OCI-M2 (cell line): Measurements from ENCODE around the gene JHY.
"Not testable (repeated sequence)": the region's sequence is repeated elsewhere in the genome, so short reads cannot be mapped to it uniquely, and the experiment has no call there.

ENCODE experiments used
- DNase-seq: peaks from one replicate; lab custom pipeline; 2025; ENCODE audit not compliant: unreplicated experiment; lab: John Stamatoyannopoulos, UW

JHY gene

GRCh38 chr11:122882189-122882856 is at the start of gene JHY:
JHY (plus strand) TSS chr11:122882759; CDS start chr11:122885850, 3,091 bp downstream.
- DNase-seq, result no peak

GRCh38 chr11:122833846-122834464 is 48.6 kb upstream of the JHY start:
- DNase-seq, result no peak

- DNase-seq, result no peak
Measured at GRCh38 chr11:122836916-122837315, 45.6 kb upstream of the JHY start.

GRCh38 chr11:122837528-122838346 is 44.8 kb upstream of the JHY start:
- DNase-seq, result no peak

- DNase-seq, result no peak
Measured at GRCh38 chr11:122843281-122844141, 39.0 kb upstream of the JHY start.

- no peak for DNase-seq
Measured at GRCh38 chr11:122847466-122847865, 35.1 kb upstream of the JHY start.

GRCh38 chr11:122848186-122848585 is 34.4 kb upstream of the JHY start:
- no peak for DNase-seq

GRCh38 chr11:122850076-122850631 is 32.4 kb upstream of the JHY start:
- DNase-seq, result no peak

- DNase-seq, result no peak
Measured at GRCh38 chr11:122851366-122851966, 31.1 kb upstream of the JHY start.

GRCh38 chr11:122852074-122852795 is 30.3 kb upstream of the JHY start:
- DNase-seq, result no peak

- DNase-seq, result no peak
Measured at GRCh38 chr11:122852796-122853160, 29.8 kb upstream of the JHY start.

- DNase-seq, result no peak
Measured at GRCh38 chr11:122853261-122853660, 29.3 kb upstream of the JHY start.

- DNase-seq, result no peak
Measured at GRCh38 chr11:122853971-122854446, 28.6 kb upstream of the JHY start.

- no peak for DNase-seq
Measured at GRCh38 chr11:122861631-122862030, 20.9 kb upstream of the JHY start.

GRCh38 chr11:122862091-122862490 is 20.5 kb upstream of the JHY start:
- DNase-seq, result no peak

- not testable (repeated sequence) for DNase-seq
Measured at GRCh38 chr11:122863154-122863553, 19.4 kb upstream of the JHY start.

- no peak for DNase-seq
Measured at GRCh38 chr11:122863704-122864326, 18.7 kb upstream of the JHY start.

GRCh38 chr11:122864386-122865115 is 18.0 kb upstream of the JHY start:
- no peak for DNase-seq
